Measurements from ENCODE around the gene ESYT3.

ESYT3 gene

DNA sequence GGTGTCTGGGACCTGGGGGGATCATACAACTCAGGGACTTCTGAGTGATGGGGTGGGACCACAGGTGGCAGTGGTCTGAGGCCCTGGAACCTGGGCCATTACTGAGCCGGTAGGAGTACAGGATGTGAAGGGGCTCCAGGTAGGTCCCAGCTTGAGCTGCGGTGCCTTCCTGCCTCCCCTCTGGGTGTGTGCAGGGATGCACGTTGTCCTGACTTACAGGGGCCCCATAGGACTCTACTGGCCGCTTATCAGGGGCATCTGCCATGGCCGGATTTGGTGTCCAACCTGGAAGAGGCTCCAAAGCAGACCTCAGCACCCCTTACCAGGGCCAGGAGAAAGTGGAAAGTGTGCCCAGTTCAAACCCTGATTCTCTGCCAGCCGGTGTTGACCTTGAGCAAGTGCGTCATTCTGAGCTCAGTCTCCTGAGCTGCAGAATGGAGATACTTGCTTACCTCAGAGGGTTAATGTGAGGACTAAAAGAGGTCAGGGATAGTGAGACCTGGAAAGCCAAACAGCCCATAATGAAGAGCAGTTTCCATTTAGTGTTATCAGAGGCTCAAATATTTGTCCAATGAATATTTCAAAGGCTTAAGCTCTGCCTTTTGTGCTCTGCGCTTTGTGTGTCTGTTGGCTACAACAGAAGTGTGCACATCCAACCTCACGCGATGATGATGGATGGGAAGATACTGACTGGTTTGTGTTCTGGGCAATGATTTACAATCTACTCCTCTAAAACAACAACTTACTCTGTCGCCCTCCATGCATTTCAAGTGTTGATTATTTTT lies 35.4 kb upstream of the ESYT3 start:
- no peak overlapping the region for H2AFZ ChIP-seq (ENCODE audit: low read depth, low read length)
- no peak overlapping the region for H3K4me3 ChIP-seq (ENCODE audit: low read length)

DNA sequence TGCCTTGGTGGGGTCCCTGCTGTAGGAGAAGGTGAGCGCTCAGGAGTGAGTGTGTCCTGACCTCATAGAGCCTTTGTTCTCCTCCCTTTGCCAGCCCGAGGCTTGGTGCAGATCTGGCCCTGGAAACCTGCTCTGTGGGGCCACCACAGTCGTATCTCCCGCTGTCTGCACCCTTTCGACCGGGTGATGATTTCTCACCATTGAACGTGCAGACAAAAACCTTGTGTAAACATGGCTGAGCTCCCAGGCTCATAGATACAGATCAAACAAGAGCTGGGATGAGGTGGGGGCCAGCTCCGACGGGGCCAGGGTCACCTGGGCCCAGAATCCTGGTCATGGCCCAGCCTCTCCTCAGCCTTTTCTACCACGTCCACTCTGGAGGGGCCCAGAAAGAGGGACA lies 34.6 kb upstream of the ESYT3 start:
- TF ChIP-seq, protein P1, sequence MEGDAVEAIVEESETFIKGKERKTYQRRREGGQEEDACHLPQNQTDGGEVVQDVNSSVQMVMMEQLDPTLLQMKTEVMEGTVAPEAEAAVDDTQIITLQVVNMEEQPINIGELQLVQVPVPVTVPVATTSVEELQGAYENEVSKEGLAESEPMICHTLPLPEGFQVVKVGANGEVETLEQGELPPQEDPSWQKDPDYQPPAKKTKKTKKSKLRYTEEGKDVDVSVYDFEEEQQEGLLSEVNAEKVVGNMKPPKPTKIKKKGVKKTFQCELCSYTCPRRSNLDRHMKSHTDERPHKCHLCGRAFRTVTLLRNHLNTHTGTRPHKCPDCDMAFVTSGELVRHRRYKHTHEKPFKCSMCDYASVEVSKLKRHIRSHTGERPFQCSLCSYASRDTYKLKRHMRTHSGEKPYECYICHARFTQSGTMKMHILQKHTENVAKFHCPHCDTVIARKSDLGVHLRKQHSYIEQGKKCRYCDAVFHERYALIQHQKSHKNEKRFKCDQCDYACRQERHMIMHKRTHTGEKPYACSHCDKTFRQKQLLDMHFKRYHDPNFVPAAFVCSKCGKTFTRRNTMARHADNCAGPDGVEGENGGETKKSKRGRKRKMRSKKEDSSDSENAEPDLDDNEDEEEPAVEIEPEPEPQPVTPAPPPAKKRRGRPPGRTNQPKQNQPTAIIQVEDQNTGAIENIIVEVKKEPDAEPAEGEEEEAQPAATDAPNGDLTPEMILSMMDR (IDR thresholded peaks at IDR 0.05; ENCODE audit: low read depth, low read length), result no peak
- no peak for TF ChIP-seq EZH2phosphoT487 (IDR thresholded peaks at IDR 0.05; ENCODE audit: low read depth)
- Histone ChIP-seq H3K79me2 (ENCODE audit: low read length) (no peaks in the 10 kb centered on the region), H3K27me3 (ENCODE audit: low read depth, low read length) (peaks cover 55% of the 10 kb centered on the region), H4K20me1 (ENCODE audit: insufficient read depth, low read length) (no peaks in the 10 kb centered on the region), H3K27ac (ENCODE audit: low read length) (no peak overlapping the region), H2AFZ (ENCODE audit: low read depth, low read length) (no peak overlapping the region), H3K4me1 (ENCODE audit: low read length) (no peaks in the 10 kb centered on the region), H3K9me3 (ENCODE audit: insufficient read depth, low read length) (no peaks in the 10 kb centered on the region), H3K36me3 (replicated peaks; ENCODE audit: low read depth, low read length) (no peaks in the 10 kb centered on the region), H3K9ac (ENCODE audit: low read length) (no peak overlapping the region), H3K4me2 (ENCODE audit: low read length) (no peak overlapping the region), H3K4me3 (ENCODE audit: low read length) (no peak overlapping the region)

More for the DNA sequence above, 35.4 kb upstream of the ESYT3 start:
- no peaks in the 10 kb centered on the region for H3K9me3 ChIP-seq (ENCODE audit: insufficient read depth, low read length)
- H3K36me3 ChIP-seq (replicated peaks; ENCODE audit: low read depth, low read length), result no peaks in the 10 kb centered on the region
- H3K4me1 ChIP-seq (ENCODE audit: low read length), result no peaks in the 10 kb centered on the region
- TF ChIP-seq EZH2phosphoT487 (IDR thresholded peaks at IDR 0.05; ENCODE audit: low read depth), result no peak
- TF ChIP-seq, protein P1 (IDR thresholded peaks at IDR 0.05; ENCODE audit: low read depth, low read length), result no peak
- no peak overlapping the region for H3K9ac ChIP-seq (ENCODE audit: low read length)
- no peaks in the 10 kb centered on the region for H4K20me1 ChIP-seq (ENCODE audit: insufficient read depth, low read length)
- peaks cover 47% of the 10 kb centered on the region for H3K27me3 ChIP-seq (ENCODE audit: low read depth, low read length)
- H3K4me2 ChIP-seq (ENCODE audit: low read length), result no peak overlapping the region
- H3K79me2 ChIP-seq (ENCODE audit: low read length), result no peaks in the 10 kb centered on the region
- H3K27ac ChIP-seq (ENCODE audit: low read length), result no peak overlapping the region

DNA sequence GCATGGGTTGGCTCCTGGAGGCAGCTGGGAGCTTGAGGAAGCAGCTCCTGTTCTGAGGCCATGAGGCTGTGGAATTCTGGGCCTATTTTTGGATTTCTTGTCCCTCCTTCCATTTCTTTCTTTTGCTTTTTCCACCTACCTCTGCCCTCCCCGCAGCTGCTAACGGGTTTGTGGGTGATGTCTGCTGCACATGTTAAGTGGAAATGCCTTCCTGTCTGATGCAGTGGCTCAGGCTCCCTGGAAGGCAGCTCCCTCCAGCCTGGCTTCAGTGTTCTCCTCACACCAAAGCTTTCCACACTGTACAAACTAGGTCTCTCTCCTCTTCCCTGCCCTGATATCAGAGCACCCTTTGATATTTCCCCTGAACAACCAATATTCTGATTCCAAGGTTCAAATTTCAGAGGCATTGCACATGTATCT lies 33.8 kb upstream of the ESYT3 start:
- no peak for TF ChIP-seq EZH2phosphoT487 (IDR thresholded peaks at IDR 0.05; ENCODE audit: low read depth)
- TF ChIP-seq, protein P1 (IDR thresholded peaks at IDR 0.05; ENCODE audit: low read depth, low read length), result no peak
- no peaks in the 10 kb centered on the region for H3K79me2 ChIP-seq (ENCODE audit: low read length)

DNA sequence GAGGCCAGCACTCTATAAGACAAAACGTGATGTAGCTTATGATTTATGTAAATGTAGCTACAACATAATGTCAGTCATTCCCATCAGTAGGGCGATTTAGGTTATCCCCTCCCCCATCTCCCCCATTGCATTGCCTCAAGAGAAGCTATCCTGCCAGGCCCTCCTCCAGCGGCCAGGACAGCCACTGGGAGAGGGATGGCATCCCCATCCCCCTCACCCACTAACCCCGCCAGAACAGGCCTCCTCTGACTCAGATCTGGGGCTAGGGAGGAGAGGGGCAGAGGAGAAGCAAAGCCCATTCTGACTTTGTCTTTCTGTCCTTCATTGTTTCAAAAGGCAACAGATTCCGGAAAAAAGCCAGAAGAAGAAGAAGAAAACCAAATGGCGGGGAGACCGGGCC lies 32.6 kb upstream of the ESYT3 start:
- TF ChIP-seq, protein P1 (IDR thresholded peaks at IDR 0.05; ENCODE audit: low read depth, low read length), result no peak
- no peak for TF ChIP-seq EZH2phosphoT487 (IDR thresholded peaks at IDR 0.05; ENCODE audit: low read depth)
- Histone ChIP-seq H4K20me1 (ENCODE audit: insufficient read depth, low read length) (no peaks in the 10 kb centered on the region), H3K9ac (ENCODE audit: low read length) (no peak overlapping the region), H2AFZ (ENCODE audit: low read depth, low read length) (no peak overlapping the region), H3K36me3 (replicated peaks; ENCODE audit: low read depth, low read length) (no peaks in the 10 kb centered on the region), H3K4me3 (ENCODE audit: low read length) (no peak overlapping the region), H3K27me3 (ENCODE audit: low read depth, low read length) (peaks cover 75% of the 10 kb centered on the region), H3K4me2 (ENCODE audit: low read length) (no peak overlapping the region), H3K9me3 (ENCODE audit: insufficient read depth, low read length) (no peaks in the 10 kb centered on the region), H3K4me1 (ENCODE audit: low read length) (no peaks in the 10 kb centered on the region), H3K79me2 (ENCODE audit: low read length) (no peaks in the 10 kb centered on the region), H3K27ac (ENCODE audit: low read length) (no peak overlapping the region)

More for the DNA sequence above, 33.8 kb upstream of the ESYT3 start:
- no peaks in the 10 kb centered on the region for H3K36me3 ChIP-seq (replicated peaks; ENCODE audit: low read depth, low read length)
- H3K9ac ChIP-seq (ENCODE audit: low read length), result no peak overlapping the region
- no peaks in the 10 kb centered on the region for H4K20me1 ChIP-seq (ENCODE audit: insufficient read depth, low read length)
- no peaks in the 10 kb centered on the region for H3K9me3 ChIP-seq (ENCODE audit: insufficient read depth, low read length)
- H3K4me2 ChIP-seq (ENCODE audit: low read length), result no peak overlapping the region
- H2AFZ ChIP-seq (ENCODE audit: low read depth, low read length), result no peak overlapping the region
- no peak overlapping the region for H3K4me3 ChIP-seq (ENCODE audit: low read length)
- no peak overlapping the region for H3K27ac ChIP-seq (ENCODE audit: low read length)
- H3K27me3 ChIP-seq (ENCODE audit: low read depth, low read length), result peaks cover 64% of the 10 kb centered on the region
- H3K4me1 ChIP-seq (ENCODE audit: low read length), result no peaks in the 10 kb centered on the region

Measured in OCI-LY3 (cell line).